IPS-18a (cell line): ENCODE measurements around the gene SLC12A5.
"Not testable (repeated sequence)": the region's sequence is repeated elsewhere in the genome, so short reads cannot be mapped to it uniquely, and the experiment has no call there.

Experiments used
- H3K27ac ChIP-seq: one replicate; pipeline ENCODE4 v1.5.1; 2013; ENCODE audit warnings: low read length
- H3K27me3 ChIP-seq: one replicate; pipeline ENCODE4 v1.6.1; 2013; ENCODE audit warnings: mild to moderate bottlenecking, low read length; ENCODE audit not compliant: control insufficient read depth, insufficient read depth
- H3K36me3 ChIP-seq: one replicate; pipeline ENCODE4 v1.6.1; 2013; ENCODE audit warnings: low read depth, low read length; ENCODE audit not compliant: control insufficient read depth
- H3K4me1 ChIP-seq: one replicate; pipeline ENCODE4 v1.6.1; 2013; ENCODE audit warnings: low read depth, low read length; ENCODE audit not compliant: control insufficient read depth
- H3K4me3 ChIP-seq: one replicate; pipeline ENCODE4 v1.5.1; 2013; ENCODE audit warnings: low read length
- H3K9ac ChIP-seq: one replicate; pipeline ENCODE4 v1.6.1; 2013; ENCODE audit warnings: mild to moderate bottlenecking, low read length, moderate library complexity
- H3K9me3 ChIP-seq: one replicate; pipeline ENCODE4 v1.6.1; 2013; ENCODE audit warnings: low read depth, low read length; ENCODE audit not compliant: control insufficient read depth

Gene SLC12A5

GRCh38 chr20:46028772-46029371 lies at the start of gene SLC12A5:
Gene SLC12A5 (plus strand): TSS chr20:46029215. CDS start chr20:46029345, 130 bp downstream.
- Histone ChIP-seq H3K36me3 (no peaks in the 10 kb centered on the region), H3K9me3 (no peaks in the 10 kb centered on the region), H3K4me1 (no peaks in the 10 kb centered on the region), H3K9ac (no peak within 1 kb of the TSS), H3K27me3 (peaks cover 100% of the 10 kb centered on the region), H3K27ac (no peak within 1 kb of the TSS), H3K4me3 (no peak within 1 kb of the TSS)

DNA sequence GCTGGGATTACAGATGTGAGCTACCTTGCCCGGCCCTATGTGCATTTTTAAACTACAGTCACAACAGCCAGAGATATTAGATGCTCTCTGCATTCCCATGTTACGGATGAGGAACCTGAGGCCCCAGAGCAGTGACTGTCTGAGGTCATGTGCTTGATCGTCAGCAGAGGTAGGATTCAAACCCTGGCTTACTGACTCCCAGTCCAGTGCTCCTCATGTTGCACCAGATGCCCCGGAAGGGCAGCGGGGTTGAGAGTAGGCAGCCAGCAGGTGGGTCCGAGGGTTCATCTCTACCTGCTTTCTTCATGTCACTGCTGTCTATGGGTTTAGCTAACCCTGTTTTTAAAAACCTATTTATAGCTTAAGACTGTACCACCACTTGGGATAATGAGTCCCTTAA lies 47.8 kb upstream of the SLC12A5 start:
- no peak overlapping the region for H3K27ac ChIP-seq
- no peak overlapping the region for H3K4me3 ChIP-seq
- H3K9me3 ChIP-seq, result no peaks in the 10 kb centered on the region
- H3K36me3 ChIP-seq, result no peaks in the 10 kb centered on the region
- H3K9ac ChIP-seq, result no peak overlapping the region
- peaks cover 6% of the 10 kb centered on the region for H3K4me1 ChIP-seq
- H3K27me3 ChIP-seq, result peaks cover 4% of the 10 kb centered on the region

- Histone ChIP-seq H3K4me3 (no peak overlapping the region), H3K27ac (no peak overlapping the region), H3K36me3 (no peaks in the 10 kb centered on the region), H3K9ac (no peak overlapping the region), H3K27me3 (peaks cover 4% of the 10 kb centered on the region), H3K9me3 (no peaks in the 10 kb centered on the region), H3K4me1 (peaks cover 6% of the 10 kb centered on the region)
Observed at GRCh38 chr20:45983279-45983743, 45.7 kb upstream of the SLC12A5 start.

DNA sequence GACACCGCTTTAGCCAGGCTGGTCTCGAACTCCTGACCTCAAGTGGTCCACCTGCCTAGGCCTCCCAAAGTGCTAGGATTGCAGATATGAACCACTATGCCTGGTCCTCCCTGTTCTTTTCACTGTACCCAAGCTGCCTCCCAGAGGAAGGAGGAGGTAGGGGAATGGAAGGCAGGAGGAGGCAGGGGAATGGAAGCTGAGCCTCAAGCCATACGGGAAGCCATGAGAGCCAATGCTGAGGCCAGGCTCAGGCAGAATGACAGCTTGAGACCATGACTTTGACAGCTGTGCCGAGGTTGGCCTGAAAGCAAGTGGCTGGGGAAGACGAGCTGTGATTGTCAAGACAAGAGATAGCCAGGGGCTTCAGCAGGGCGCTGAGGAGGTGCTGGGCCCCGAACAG lies 43.4 kb upstream of the SLC12A5 start:
- Histone ChIP-seq H3K9me3 (no peaks in the 10 kb centered on the region), H3K27ac (no peak overlapping the region), H3K36me3 (no peaks in the 10 kb centered on the region), H3K4me3 (no peak overlapping the region), H3K9ac (no peak overlapping the region), H3K27me3 (no peaks in the 10 kb centered on the region), H3K4me1 (peaks cover 6% of the 10 kb centered on the region)

DNA sequence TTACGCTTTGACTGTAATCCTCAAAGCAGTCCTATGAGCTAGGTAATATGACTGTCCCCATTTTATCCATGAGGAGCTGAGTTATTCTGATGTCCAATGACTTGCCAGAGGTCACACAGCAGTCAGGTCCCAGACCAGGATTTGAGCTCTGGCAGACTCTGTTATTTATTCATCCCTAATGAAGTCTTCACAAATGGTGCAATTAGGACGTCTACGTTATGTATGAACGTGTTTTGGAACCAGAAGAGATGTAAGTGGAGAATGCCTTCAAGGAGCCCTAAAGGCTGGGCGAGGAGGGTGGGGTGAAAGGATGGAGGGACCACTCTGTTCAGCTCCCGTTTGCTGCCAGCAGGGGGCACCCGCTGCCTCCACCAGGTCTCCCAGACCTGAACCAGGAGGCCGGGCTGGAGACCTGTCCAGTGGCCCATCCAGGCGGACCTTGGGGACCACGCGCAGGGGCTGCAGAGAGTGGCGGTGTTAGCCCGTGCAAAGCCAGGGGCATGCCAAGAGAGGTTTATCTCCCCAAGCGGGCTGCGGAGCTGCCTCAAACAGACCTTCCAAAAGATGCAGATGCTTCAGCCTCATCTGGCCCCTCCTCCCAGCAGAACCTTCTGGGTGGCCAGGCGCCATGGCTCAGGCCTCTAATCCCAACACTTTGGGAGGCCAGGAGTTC lies 41.8 kb upstream of the SLC12A5 start:
- Histone ChIP-seq H3K9me3 (no peaks in the 10 kb centered on the region), H3K27me3 (no peaks in the 10 kb centered on the region), H3K27ac (no peak overlapping the region), H3K4me3 (no peak overlapping the region), H3K36me3 (no peaks in the 10 kb centered on the region), H3K4me1 (peaks cover 6% of the 10 kb centered on the region), H3K9ac (no peak overlapping the region)

GRCh38 chr20:45988830-45989229 lies 40.2 kb upstream of the SLC12A5 start:
- H3K27ac ChIP-seq, H3K27me3 ChIP-seq, H3K36me3 ChIP-seq, H3K4me3 ChIP-seq, H3K4me1 ChIP-seq, H3K9ac ChIP-seq, H3K9me3 ChIP-seq: not testable (repeated sequence)

DNA sequence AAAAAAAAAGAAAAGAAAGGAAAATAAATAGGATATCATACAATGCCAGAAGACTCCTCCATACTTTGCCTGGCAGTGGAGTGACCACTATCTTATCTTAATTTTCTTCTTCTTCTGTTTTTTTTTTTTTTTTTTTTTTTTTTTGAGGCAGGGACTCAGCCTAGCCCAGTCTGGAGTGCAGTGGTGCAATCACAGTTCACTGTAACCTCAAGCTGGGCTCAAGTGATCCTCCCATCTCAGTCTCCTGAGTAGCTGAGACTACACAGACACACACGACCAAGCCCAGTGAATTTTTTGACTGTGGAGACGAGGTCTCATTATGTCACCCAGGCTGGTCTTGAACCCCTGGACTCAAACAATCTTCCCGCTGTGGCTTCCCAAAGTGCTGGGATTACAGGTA lies 37.4 kb upstream of the SLC12A5 start:
- H3K9me3 ChIP-seq, result no peaks in the 10 kb centered on the region
- no peak overlapping the region for H3K4me3 ChIP-seq
- no peak overlapping the region for H3K9ac ChIP-seq
- no peaks in the 10 kb centered on the region for H3K36me3 ChIP-seq
- H3K27ac ChIP-seq, result no peak overlapping the region
- H3K4me1 ChIP-seq, result peaks cover 5% of the 10 kb centered on the region
- no peaks in the 10 kb centered on the region for H3K27me3 ChIP-seq

- H3K27ac ChIP-seq, result no peak overlapping the region
- no peaks in the 10 kb centered on the region for H3K9me3 ChIP-seq
- peaks cover 5% of the 10 kb centered on the region for H3K4me1 ChIP-seq
- no peaks in the 10 kb centered on the region for H3K36me3 ChIP-seq
- no peak overlapping the region for H3K4me3 ChIP-seq
- no peak overlapping the region for H3K9ac ChIP-seq
- H3K27me3 ChIP-seq, result no peaks in the 10 kb centered on the region
Observed at GRCh38 chr20:45993197-45993951, 35.6 kb upstream of the SLC12A5 start.

GRCh38 chr20:45994761-45995493 lies 34.1 kb upstream of the SLC12A5 start:
- peaks cover 5% of the 10 kb centered on the region for H3K4me1 ChIP-seq
- H3K36me3 ChIP-seq, result no peaks in the 10 kb centered on the region
- no peaks in the 10 kb centered on the region for H3K27me3 ChIP-seq
- H3K9ac ChIP-seq, result no peak overlapping the region
- H3K9me3 ChIP-seq, result no peaks in the 10 kb centered on the region
- H3K4me3 ChIP-seq, result no peak overlapping the region
- no peak overlapping the region for H3K27ac ChIP-seq

DNA sequence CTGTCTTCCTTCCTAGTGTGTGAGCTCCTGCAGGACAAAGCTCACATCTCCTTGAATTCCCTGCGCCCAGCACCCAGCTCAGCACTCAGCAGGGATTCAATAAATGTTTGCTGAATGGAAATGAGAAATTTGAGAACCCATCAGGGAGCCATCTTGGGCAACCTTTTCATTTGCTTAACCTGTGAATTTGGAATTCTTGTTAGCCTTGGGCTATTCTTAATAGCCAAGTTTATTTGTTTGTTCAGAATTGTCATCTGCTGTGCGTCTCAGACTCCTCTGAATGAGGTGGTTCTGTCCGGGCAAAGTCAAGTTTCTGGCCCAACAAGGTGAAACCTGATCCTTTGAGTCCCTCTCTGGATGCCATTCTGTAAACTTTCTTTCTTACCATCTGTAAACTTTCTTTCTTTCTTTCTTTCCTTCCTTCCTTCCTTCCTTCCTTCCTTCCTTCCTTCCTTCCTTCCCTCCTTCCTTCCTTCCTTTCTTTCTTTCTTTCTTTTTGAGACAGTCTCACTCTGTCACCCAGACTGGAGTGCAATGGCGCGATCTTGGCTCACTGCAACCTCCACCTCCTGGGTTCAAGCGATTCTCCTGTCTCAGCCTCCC lies 33.4 kb upstream of the SLC12A5 start:
- not testable (repeated sequence) for H3K27me3 ChIP-seq, H3K27ac ChIP-seq, H3K4me3 ChIP-seq, H3K9me3 ChIP-seq, H3K36me3 ChIP-seq, H3K9ac ChIP-seq
- H3K4me1 ChIP-seq, result peaks cover 11% of the 10 kb centered on the region

DNA sequence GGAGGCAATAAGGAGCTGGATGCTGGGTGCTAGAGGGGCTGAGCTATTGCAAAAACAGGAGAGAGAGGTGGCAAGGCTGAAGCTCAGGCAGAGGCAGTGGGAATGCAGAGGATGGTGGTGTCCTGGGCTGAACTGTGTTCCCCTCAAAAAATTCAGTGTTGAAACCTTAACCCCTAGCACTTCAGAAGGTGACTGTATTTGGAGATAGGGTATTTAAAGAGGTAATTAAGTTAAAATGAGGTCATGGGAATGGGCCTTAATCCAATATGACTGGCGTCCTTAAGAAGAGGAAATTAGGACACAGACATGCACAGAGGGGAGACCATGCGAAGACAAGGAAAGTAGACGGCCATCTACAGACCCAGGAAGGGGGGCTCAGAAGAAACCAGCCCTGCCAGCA lies 31.8 kb upstream of the SLC12A5 start:
- Histone ChIP-seq H3K27ac (no peak overlapping the region), H3K9me3 (no peaks in the 10 kb centered on the region), H3K4me3 (no peak overlapping the region), H3K27me3 (no peaks in the 10 kb centered on the region), H3K9ac (no peak overlapping the region), H3K4me1 (peaks cover 12% of the 10 kb centered on the region), H3K36me3 (no peaks in the 10 kb centered on the region)
